MM.1S (cell line): ENCODE results near the gene CNOT10.

ENCODE experiments used
- EZH2 ChIP-seq: fragments of 300-600 bp; sonication (generic); optimal IDR thresholded peaks from 2 replicates; pipeline ENCODE3; 2017; ENCODE audit warnings: low read depth, mild to moderate bottlenecking, antibody characterized with exemption, low read length, mixed read lengths
- TF ChIP-seq, protein P1 (sequence below): fragments of 300-600 bp; sonication (generic); IDR thresholded peaks from 2 replicates; pipeline ENCODE4 v1.5.1; 2016; ENCODE audit warnings: antibody characterized with exemption, low read length, mixed read lengths

- TF ChIP-seq, protein P1, sequence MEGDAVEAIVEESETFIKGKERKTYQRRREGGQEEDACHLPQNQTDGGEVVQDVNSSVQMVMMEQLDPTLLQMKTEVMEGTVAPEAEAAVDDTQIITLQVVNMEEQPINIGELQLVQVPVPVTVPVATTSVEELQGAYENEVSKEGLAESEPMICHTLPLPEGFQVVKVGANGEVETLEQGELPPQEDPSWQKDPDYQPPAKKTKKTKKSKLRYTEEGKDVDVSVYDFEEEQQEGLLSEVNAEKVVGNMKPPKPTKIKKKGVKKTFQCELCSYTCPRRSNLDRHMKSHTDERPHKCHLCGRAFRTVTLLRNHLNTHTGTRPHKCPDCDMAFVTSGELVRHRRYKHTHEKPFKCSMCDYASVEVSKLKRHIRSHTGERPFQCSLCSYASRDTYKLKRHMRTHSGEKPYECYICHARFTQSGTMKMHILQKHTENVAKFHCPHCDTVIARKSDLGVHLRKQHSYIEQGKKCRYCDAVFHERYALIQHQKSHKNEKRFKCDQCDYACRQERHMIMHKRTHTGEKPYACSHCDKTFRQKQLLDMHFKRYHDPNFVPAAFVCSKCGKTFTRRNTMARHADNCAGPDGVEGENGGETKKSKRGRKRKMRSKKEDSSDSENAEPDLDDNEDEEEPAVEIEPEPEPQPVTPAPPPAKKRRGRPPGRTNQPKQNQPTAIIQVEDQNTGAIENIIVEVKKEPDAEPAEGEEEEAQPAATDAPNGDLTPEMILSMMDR, result no peak
- no peak for TF ChIP-seq EZH2
Measured at GRCh38 chr3:32643354-32643753, 41.6 kb upstream of the CNOT10 start.
